GM21381 (cell line): Measurements from ENCODE around the gene KCNA10.

ENCODE experiments used
- ATAC-seq: cut with Tn5 transposase; IDR thresholded peaks from one replicate; pipeline ENCODE4 v1.9.1; 2021; ENCODE audit warnings: mild to moderate bottlenecking, moderate library complexity; ENCODE audit not compliant: unreplicated experiment

KCNA10 gene

DNA sequence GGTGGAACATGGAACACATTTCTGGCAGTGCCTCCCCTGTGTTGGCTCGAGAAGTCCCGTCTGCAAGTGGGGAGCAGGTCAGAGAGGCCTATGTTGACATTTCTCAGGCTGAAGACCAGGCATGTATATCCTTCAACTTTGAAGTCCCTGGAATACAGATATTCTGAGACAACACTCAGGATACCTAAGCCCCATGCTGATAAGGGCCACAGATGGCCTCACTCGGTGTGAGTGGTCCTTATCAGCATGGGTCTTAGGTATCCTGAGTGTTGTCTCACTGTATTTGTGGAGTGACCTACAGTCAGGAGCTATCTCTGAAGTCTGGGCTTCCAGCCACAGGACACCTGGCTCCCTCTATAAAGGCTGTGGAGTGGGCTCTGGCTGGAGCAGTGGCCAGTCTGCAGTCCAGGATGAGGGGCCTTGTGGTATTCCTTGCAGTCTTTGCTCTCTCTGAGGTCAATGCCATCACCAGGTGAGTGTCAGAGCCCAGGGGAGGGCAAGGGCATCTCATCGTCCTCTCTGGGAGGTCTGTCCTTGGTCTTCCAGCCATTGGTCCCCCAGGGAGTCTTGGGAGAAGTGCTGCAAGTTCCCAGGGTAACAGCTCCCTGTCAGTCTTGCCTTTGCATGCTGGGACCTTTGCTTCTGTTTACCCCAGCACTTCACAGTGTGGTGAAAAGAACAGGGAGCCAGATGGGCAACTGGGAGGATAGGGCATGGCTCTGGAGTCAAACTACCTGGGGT lies 38.4 kb downstream of the KCNA10 start:
- ATAC-seq: no peak

DNA sequence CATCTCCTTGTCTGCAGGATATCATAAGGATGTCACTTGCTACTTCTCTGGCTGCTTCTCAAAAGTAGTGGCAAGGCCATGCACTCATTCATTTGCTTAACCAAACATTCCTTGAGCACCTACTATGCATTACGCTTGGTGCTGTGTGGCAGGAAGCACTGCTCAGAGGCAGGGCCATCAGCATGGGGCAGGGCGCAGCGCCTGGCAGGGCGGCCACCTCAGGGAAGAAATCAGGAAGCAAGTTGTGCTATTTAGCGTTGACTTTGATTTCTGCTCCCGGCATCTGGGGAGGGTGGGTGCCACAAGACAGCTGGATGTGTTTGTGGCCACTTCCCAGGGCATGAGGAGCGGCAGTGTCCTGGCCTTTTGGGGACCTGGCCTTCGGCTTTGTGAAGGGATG lies 40.1 kb downstream of the KCNA10 start:
- ATAC-seq: no peak

DNA sequence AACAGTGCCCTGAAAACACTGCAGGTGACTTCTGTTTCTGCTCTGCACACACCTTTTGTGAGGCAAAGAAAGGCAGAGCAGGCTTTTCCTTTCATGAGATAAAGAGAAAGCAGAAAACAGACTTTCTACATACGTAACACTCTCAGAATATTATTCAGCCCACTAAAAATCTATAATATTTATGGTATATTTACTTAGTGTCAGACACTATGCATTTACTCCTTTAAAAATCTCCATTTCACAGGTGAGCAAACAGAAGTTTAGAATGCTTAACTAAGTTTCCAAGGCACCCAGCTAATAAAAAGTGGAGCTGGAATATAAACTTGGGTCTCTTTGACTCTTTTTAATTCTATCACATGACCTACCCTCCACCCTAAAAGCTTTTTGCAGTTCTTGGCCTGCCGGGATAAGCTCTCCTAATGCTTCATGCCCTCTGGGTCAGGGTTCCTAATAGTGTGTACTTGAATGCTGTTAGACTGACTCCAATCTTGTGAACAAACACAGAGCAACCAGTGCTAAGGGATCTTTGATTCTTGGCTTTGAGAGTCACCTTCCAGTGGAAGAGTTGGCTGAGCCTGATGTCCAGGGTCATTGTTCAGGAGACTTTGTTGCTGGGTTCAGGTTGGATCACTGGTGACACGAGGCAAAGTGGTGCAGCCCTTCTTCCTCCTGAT lies 40.9 kb downstream of the KCNA10 start:
- ATAC-seq: no peak

DNA sequence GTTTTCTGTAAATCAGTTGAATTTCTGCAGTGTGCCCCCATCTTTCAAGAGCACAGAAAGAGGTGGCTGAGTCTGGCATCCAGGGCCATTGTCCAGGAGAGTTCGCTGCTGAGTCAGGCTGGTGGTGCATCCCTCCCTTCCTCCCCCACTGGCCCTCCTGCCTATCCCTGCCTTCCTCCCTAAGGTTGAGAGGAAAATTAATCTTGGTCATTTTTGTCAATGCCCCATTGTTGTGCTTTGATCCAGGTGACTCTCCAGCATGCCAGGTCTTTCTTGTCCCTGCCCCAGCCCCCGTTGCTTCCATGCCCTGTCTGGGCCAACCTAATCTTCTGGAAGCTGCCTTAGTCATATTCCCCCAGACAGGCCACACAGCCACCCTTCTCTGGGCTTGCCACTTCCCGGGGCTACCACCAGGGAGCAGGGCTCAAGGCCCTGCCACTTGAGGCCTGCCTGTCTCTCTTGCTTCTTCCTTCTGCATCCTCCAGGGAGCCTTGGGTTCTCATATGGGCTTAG lies 41.5 kb downstream of the KCNA10 start:
- ATAC-seq: no peak

DNA sequence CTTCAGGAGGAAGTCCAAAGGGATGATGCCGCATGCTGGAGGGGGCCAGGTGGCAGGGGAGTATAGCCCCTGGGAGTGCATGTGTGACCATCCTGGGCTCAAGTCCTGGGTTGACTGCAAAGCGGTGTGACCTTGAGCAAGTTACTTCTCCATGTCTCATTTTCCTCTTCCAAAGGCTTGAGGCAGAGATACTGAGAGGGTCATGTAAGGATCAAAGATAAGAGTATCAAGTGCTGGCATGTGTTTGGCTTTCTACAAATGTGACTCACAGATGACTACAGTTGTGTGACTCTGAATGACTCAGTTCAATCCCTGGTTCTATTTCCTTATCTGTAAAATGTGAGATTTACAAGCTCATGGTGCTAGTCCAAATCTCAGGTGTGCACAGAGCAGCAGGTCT lies 41.9 kb downstream of the KCNA10 start:
- no peak for ATAC-seq

DNA sequence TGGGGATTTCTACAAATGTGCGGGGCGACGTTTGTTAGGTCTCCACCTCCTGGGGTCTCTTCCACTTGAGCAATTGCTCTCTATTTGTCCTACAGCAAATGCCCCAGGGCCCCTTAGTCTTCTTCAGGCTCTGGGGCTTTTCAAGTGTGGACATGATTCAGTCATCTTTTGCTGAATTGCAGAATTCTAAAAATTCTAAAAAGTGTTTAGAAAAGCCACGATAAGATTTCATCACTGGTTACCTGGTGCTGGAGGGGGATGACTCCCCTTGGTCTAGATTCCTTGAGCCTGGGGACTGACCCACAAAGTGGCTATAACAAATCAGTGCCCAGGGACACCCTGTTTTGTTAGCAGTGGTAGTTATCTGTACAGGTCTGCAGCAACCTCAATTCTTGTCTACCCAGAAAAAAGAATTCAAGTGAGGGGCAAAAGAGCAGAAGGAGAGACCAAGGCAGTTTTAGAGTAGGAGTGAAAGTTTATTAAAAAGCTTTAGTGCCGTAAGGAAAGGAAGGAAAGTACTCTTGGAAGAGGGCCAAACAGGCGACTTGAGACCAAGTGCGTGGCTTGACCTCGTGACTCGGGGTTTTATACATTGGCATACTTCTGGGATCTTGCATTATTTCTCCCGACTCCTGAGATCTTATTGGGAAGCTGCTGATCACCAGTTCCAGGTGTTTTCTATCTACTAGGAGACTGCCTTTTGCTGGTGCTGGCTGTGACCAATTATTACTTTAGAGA lies 42.8 kb downstream of the KCNA10 start:
- ATAC-seq: no peak

DNA sequence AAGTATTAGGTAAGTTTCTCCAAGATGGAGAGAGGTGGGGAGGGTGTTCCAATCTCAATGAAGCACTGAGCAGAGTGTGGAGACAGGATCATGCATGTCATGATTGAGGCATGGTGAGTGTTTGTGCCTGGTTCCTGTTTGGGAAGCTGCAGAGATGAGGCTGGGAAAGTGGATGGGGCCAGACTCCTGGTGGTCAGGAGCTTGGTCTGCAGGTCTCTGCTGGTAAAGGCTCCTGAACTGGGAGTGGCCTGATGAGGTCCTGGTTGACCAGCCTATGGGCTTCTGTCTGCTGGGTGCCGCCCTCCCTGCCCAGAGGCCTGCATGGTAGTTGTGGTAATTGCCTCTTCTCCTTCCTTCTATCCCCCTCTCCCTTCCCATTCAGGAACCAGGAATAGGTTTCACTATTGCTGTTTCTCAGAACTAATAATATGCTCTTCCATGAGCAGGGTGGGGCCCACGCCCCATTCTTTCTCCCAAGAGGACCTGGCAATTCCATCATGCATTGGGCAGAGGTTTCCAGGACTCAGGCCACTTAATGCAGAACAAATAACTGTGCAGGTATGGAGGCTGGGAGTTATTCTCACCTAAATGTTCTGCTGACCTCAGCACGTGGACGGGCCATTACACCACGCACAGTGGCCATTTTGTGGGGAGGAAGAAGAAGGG lies 43.5 kb downstream of the KCNA10 start:
- no peak for ATAC-seq

DNA sequence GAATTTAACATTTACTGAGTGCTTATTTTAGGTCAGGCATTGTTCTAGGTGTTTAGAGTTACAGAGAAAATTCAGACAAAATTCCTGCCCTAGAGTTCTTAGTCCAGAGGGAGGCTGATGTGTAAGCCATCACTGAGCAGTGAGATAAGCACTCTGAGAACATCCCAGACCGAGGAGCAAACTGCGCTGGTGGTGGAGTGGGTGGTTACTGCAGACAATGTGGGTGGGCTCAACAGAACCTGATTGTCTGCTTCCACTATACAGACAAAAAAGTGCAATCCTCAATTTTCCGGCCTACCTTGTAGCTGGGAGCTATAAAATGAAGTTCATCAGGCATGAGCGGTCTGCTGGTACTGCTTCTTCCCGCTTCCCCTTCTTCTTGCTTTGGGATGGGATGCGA lies 44.5 kb downstream of the KCNA10 start:
- no peak for ATAC-seq

DNA sequence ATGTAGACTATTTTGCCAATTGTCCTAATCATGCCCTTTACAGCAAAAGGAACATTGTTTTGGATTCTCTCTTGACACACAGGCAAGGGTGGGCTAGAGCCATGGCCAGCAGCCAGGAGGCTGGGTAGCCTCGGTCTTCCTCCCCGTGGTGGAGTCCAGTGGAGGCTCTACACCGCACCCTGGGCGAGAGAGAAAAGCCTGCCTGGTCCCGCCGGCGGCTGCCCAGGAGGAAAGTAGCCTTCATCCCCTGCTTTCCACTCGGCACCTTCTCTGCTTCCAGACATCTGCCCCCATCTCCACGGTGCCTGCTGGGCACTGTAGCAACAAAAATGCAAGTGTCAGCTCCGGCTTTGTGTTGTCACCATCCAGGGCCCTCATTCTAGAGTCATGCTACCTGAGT lies 46.4 kb downstream of the KCNA10 start:
- ATAC-seq: no peak

DNA sequence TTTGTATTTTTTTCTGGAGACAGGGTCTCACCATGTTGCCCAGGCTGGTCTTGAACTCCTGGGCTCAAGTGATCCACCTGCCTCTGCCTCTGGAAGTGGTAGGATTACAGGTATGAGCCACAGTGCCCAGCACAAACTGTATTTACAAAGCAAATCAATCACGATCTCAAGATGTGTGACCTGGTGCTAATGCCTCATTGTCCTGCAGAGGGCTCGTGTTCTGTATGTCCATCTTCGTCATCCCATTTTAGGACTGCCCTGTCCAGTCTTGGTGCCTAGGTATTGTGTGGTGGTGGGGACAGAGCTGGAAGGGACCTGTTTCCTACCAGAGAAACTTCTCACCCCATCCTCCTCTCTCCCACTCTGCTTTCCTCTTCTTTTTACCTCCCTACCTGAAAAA lies 47.8 kb downstream of the KCNA10 start:
- no peak for ATAC-seq
